HG03575 (cell line): Measurements from ENCODE around the gene ENPP1.

ENCODE experiments used
- ATAC-seq: cut with Tn5 transposase; IDR thresholded peaks from one replicate; pipeline ENCODE4 v1.9.1; 2021; ENCODE audit not compliant: unreplicated experiment, insufficient number of reproducible peaks, low FRiP score; ENCODE audit errors: extremely low read depth

The ENPP1 gene

GRCh38 chr6:131929264-131929663, 121.4 kb downstream of the ENPP1 start:
- no peak for ATAC-seq

- ATAC-seq, result no peak
These were observed 122.2 kb downstream of the ENPP1 start for GRCh38 chr6:131929976-131930375.

GRCh38 chr6:131931063-131931750, 123.4 kb downstream of the ENPP1 start:
- no peak for ATAC-seq

- ATAC-seq, result no peak
These were observed 128.3 kb downstream of the ENPP1 start for GRCh38 chr6:131936156-131936555.

GRCh38 chr6:131937226-131937625, 129.4 kb downstream of the ENPP1 start:
- ATAC-seq, result no peak

GRCh38 chr6:131937703-131938631, 130.1 kb downstream of the ENPP1 start:
- ATAC-seq, result no peak
